ENCODE data around the gene LRG1.

- TF ChIP-seq POLR2A (IDR thresholded peaks at IDR 0.05): no peak
- peak in 1 of 3 donors; percentile 39 for TF ChIP-seq POLR2AphosphoS5 (IDR thresholded peaks at IDR 0.05)
Measured at GRCh38 chr19:4550018-4550417, 10.2 kb upstream of the LRG1 start.

Measured in spleen (tissue), 3 donors.